ENCODE measurements around the gene TBC1D9B. TPM values are rescaled to one million over a fixed set of nuclear protein-coding genes. Genes with fewer than 3 reads are reported as not detected.

Gene TBC1D9B
- total RNA-seq, 4 donors from 2014 or later = 75.5 to 115 (median 94.3) TPM

GRCh38 chr5:179909224-179909623 lies 1.5 kb upstream of the TBC1D9B start:
- peaks cover 10 to 15% of the 10 kb centered on the region in 2 donors for H3K4me1 ChIP-seq
- H3K27ac ChIP-seq = no peak overlapping the region
- no peaks in the 10 kb centered on the region for H3K9me3 ChIP-seq
- intact Hi-C loops (cut with DNase I) = loop anchor here (5.0 kb wide), 1 partner anchor 107 kb away; no protein-coding TSS in a partner anchor
- H3K36me3 ChIP-seq = no peaks in the 10 kb centered on the region
- DNase-seq = no peak
- H3K4me3 ChIP-seq (replicated peaks in 1 of 3) = no peak overlapping the region
- no peak for TF ChIP-seq POLR2A (IDR thresholded peaks at IDR 0.05)
- TF ChIP-seq CTCF (IDR thresholded peaks at IDR 0.05) = no peak
- WGBS, 2 donors = 88 to 93% methylated on average over 6 of the region's 6 CpGs
- no peaks in the 10 kb centered on the region for H3K27me3 ChIP-seq

- Histone ChIP-seq H3K27ac (peak overlapping the region in 1 of 3 donors; percentile 44), H3K36me3 (no peaks in the 10 kb centered on the region), H3K9me3 (no peaks in the 10 kb centered on the region), H3K4me3 (replicated peaks in 1 of 3) (peak overlapping the region in 1 of 3 donors; percentile 64), H3K4me1 (peaks cover 10 to 15% of the 10 kb centered on the region in 2 donors), H3K27me3 (no peaks in the 10 kb centered on the region)
- TF ChIP-seq CTCF (IDR thresholded peaks at IDR 0.05) = no peak
- no peak for TF ChIP-seq POLR2A (IDR thresholded peaks at IDR 0.05)
- intact Hi-C loops (cut with DNase I) = loop anchor here (5.0 kb wide), 1 partner anchor 106 kb away; no protein-coding TSS in a partner anchor
- WGBS, 2 donors = 60 to 93% methylated on average over 2 to 10 of the region's 16 CpGs
- peak in 1 of 2 donors; percentile 11 for DNase-seq
Measured at GRCh38 chr5:179908528-179908927, 831 bp upstream of the TBC1D9B start.

- TF ChIP-seq CTCF (IDR thresholded peaks at IDR 0.05) (no peak), POLR2A (IDR thresholded peaks at IDR 0.05) (no peak)
- intact Hi-C loops (cut with DNase I) = loop anchor here (5.0 kb wide), 1 partner anchor 105 kb away; no protein-coding TSS in a partner anchor
- 7 to 18% methylated on average over 14 to 27 of the region's 50 CpGs for WGBS, 2 donors
- Histone ChIP-seq H3K4me1 (peaks cover 10 to 15% of the 10 kb centered on the region in 2 donors), H3K27me3 (no peaks in the 10 kb centered on the region), H3K36me3 (no peaks in the 10 kb centered on the region), H3K9me3 (no peaks in the 10 kb centered on the region), H3K27ac (peak overlapping the region in 2 of 3 donors; percentile 49 to 66), H3K4me3 (replicated peaks in 1 of 3) (peak overlapping the region in 2 of 3 donors; percentile 31 to 64)
- peak; percentile 44 to 53 for DNase-seq
Measured at GRCh38 chr5:179906795-179907555, 722 bp downstream of the TBC1D9B start.

- WGBS, 2 donors = 90 to 92% methylated on average over 24 of the region's 24 CpGs
- TF ChIP-seq POLR2A (IDR thresholded peaks at IDR 0.05) = no peak
- Histone ChIP-seq H3K36me3 (no peaks in the 10 kb centered on the region), H3K27me3 (no peaks in the 10 kb centered on the region), H3K4me3 (replicated peaks in 1 of 3) (no peak overlapping the region), H3K4me1 (peaks cover 10 to 15% of the 10 kb centered on the region in 2 donors), H3K27ac (no peak overlapping the region), H3K9me3 (no peaks in the 10 kb centered on the region)
- intact Hi-C loops (cut with DNase I) = loop anchor here (5.0 kb wide), 1 partner anchor 104 kb away; no protein-coding TSS in a partner anchor
- no peak for DNase-seq
Measured at GRCh38 chr5:179906294-179906794, 1.4 kb downstream of the TBC1D9B start.

- Histone ChIP-seq H3K27ac (no peak overlapping the region), H3K4me3 (replicated peaks in 1 of 3) (no peak overlapping the region), H3K27me3 (no peaks in the 10 kb centered on the region), H3K36me3 (no peaks in the 10 kb centered on the region), H3K4me1 (peaks cover 10 to 15% of the 10 kb centered on the region in 2 donors), H3K9me3 (no peaks in the 10 kb centered on the region)
- TF ChIP-seq CTCF (IDR thresholded peaks at IDR 0.05) = no peak
- no peak for TF ChIP-seq POLR2A (IDR thresholded peaks at IDR 0.05)
- intact Hi-C loops (cut with DNase I) = loop anchor here (5.0 kb wide), 1 partner anchor 103 kb away; no protein-coding TSS in a partner anchor
- 90 to 94% methylated on average over 8 of the region's 8 CpGs for WGBS, 2 donors
- no peak for DNase-seq
Measured at GRCh38 chr5:179905161-179905560, 2.5 kb downstream of the TBC1D9B start.

Measured in thyroid gland (tissue), 4 donors.